ENCODE data around the gene SGMS1. TPM values are rescaled to one million over a fixed set of nuclear protein-coding genes. Genes with fewer than 3 reads are reported as not detected.

Gene SGMS1
- total RNA-seq, 1 donor from 2014 or later, result 24.1 TPM

DNA sequence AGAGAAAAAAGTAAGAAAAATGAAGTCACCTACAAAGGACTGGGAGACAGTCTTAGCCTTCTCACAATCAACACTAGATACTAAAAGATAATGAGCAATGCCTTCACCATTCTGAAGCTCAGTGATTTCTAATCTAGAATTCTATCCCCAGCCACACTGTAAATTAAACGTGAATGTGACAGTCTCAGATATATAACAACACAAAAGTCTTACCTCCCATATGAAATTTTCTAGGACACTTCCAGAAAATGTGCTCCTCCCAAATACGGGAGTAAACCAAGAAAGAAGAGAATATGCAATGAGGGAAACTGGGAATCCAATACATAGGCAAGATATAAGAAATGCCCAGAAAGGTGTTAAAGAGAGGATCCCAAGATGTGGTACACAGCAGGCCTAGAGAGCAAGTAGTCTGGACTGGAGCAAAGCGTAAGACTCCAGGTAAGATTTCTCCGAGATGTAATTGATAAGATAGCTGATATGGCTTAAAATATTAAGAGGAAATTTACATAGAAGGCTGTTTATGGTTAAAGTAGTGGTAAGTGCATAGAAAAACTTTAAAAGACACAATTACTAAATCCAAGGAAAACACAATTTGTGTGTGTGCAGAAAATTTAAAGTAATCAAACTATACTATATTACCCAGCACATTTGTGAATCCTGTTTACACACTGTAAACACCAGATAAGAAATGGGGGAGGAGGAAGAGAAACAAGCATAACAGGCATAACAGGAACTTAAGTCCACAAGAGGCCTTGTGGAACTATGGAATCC lies 44.1 kb downstream of the SGMS1 start:
- H3K4me1 Mint-ChIP-seq (ENCODE audit: low read depth, unreplicated experiment), result peaks cover 5% of the 10 kb centered on the region
- no peaks in the 10 kb centered on the region for H3K36me3 Mint-ChIP-seq (ENCODE audit: unreplicated experiment)
- no peaks in the 10 kb centered on the region for H3K9me3 Mint-ChIP-seq (ENCODE audit: unreplicated experiment)
- H3K27ac Mint-ChIP-seq (ENCODE audit: unreplicated experiment), result no peak overlapping the region
- H3K27me3 Mint-ChIP-seq (ENCODE audit: unreplicated experiment), result peaks cover 2% of the 10 kb centered on the region
- no peak for DNase-seq
- no peak overlapping the region for H3K4me3 Mint-ChIP-seq (ENCODE audit: unreplicated experiment)
- TF ChIP-seq, protein P1, sequence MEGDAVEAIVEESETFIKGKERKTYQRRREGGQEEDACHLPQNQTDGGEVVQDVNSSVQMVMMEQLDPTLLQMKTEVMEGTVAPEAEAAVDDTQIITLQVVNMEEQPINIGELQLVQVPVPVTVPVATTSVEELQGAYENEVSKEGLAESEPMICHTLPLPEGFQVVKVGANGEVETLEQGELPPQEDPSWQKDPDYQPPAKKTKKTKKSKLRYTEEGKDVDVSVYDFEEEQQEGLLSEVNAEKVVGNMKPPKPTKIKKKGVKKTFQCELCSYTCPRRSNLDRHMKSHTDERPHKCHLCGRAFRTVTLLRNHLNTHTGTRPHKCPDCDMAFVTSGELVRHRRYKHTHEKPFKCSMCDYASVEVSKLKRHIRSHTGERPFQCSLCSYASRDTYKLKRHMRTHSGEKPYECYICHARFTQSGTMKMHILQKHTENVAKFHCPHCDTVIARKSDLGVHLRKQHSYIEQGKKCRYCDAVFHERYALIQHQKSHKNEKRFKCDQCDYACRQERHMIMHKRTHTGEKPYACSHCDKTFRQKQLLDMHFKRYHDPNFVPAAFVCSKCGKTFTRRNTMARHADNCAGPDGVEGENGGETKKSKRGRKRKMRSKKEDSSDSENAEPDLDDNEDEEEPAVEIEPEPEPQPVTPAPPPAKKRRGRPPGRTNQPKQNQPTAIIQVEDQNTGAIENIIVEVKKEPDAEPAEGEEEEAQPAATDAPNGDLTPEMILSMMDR (IDR thresholded peaks at IDR 0.05; ENCODE audit: partially characterized antibody, unreplicated experiment), result no peak

DNA sequence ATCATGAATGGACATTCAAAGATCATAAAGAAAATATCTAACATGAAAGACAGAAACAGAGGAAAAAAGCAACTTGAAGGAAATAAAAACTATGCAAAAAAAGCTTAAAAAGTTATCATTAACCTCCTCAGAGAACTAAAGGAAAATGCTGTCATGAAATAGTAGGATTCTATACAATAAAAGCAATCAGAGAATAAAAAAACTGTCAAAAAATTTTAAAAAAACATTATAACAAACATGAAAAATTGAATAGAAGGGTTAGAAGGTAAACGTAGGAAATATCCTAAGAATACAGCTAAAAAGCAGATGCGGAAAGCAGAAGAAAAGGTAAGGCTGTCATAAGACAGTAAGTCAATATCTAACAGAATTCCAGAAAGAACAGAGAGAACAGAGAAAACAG lies 44.8 kb downstream of the SGMS1 start:
- TF ChIP-seq, protein P1 (IDR thresholded peaks at IDR 0.05; ENCODE audit: partially characterized antibody, unreplicated experiment), result no peak

DNA sequence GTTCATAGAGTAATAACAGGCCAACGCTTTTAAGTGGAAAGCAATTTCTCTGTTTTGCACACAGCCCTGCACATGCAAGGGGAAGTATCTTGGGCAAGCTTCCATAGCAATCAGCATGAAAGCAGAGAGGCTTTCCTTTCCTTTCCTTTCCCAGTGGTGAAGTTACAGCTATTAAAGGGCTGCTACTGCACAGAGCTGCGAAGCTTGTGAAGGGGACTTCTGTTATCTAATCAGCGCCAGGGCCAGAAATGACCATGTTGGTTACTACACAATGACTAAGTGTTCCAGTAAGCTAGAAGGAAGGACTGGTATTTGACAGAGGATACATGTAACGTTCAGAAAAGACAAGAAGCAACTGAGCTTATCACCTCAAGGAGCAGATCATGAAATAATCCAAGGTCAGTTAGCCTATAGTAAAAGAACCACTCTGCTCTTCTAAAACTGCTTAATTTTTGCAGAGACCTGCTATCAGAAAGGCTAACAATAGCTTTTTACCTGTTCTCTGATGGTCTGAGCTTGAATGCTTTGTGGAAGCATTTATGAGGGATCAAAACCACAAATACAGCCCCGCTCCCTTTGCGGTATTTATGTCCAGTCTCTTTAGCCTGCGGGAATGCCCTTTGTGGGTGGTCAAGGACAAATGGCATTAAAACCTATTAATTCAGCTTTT lies 45.9 kb downstream of the SGMS1 start:
- DNase-seq, result no peak
- Mint-ChIP-seq H3K4me1 (ENCODE audit: low read depth, unreplicated experiment) (peaks cover 5% of the 10 kb centered on the region), H3K36me3 (ENCODE audit: unreplicated experiment) (no peaks in the 10 kb centered on the region), H3K27me3 (ENCODE audit: unreplicated experiment) (peaks cover 2% of the 10 kb centered on the region), H3K27ac (ENCODE audit: unreplicated experiment) (no peak overlapping the region), H3K9me3 (ENCODE audit: unreplicated experiment) (no peaks in the 10 kb centered on the region), H3K4me3 (ENCODE audit: unreplicated experiment) (no peak overlapping the region)
- TF ChIP-seq, protein P1 (IDR thresholded peaks at IDR 0.05; ENCODE audit: partially characterized antibody, unreplicated experiment), result no peak

More for the DNA sequence above, 44.8 kb downstream of the SGMS1 start:
- no peak overlapping the region for H3K27ac Mint-ChIP-seq (ENCODE audit: unreplicated experiment)
- peaks cover 5% of the 10 kb centered on the region for H3K4me1 Mint-ChIP-seq (ENCODE audit: low read depth, unreplicated experiment)
- H3K4me3 Mint-ChIP-seq (ENCODE audit: unreplicated experiment), result no peak overlapping the region
- H3K36me3 Mint-ChIP-seq (ENCODE audit: unreplicated experiment), result no peaks in the 10 kb centered on the region
- no peaks in the 10 kb centered on the region for H3K9me3 Mint-ChIP-seq (ENCODE audit: unreplicated experiment)
- peaks cover 2% of the 10 kb centered on the region for H3K27me3 Mint-ChIP-seq (ENCODE audit: unreplicated experiment)
- DNase-seq, result no peak

DNA sequence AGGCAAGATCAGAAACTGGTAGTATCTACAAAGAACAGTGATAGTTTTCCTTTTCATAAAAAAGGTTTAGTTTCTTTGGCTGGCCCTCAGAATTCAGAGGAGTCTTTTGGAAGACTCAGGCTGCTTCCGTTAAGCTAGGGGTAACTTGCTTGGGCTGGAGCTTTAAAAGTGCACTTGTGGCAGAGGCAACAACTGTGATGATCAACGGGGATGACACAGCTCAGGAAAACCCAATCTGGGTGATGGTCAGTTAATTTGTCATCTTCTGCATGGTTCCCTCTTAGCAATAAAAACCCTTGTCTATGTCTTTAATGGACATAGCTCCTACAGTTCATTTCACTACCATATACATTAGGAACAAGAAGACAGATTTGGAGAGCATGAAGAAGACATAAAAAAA lies 46.7 kb downstream of the SGMS1 start:
- no peak for DNase-seq
- H3K36me3 Mint-ChIP-seq (ENCODE audit: unreplicated experiment), result no peaks in the 10 kb centered on the region
- H3K4me3 Mint-ChIP-seq (ENCODE audit: unreplicated experiment), result no peak overlapping the region
- TF ChIP-seq, protein P1 (IDR thresholded peaks at IDR 0.05; ENCODE audit: partially characterized antibody, unreplicated experiment), result no peak
- H3K27me3 Mint-ChIP-seq (ENCODE audit: unreplicated experiment), result peaks cover 2% of the 10 kb centered on the region
- H3K9me3 Mint-ChIP-seq (ENCODE audit: unreplicated experiment), result no peaks in the 10 kb centered on the region
- H3K4me1 Mint-ChIP-seq (ENCODE audit: low read depth, unreplicated experiment), result peaks cover 5% of the 10 kb centered on the region
- H3K27ac Mint-ChIP-seq (ENCODE audit: unreplicated experiment), result no peak overlapping the region

DNA sequence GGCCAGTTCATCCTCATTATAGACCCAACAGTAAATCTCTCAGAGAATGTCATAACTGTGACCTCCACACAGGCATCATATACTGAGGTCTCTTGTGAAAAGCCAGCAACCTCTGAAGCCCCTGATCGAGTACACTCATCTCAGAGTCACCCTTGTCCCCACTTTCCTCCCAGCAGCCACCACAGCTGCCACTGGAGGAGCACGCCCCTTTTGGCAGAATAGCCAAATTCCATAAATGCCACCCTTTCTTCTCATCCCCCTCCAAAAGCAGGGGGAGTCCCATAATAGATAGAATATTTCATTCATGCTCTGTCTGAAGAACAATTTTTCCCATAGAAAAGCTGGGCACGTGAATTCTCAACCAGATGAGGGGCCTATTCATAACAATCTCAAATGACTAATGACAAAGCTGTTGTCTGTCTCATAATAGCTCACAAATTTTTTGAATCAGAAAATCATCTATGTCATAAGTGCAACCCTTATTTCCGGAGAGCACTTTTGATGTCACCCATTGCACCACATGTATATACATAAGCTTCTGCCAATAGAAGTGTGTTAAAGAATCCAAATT lies 47.4 kb downstream of the SGMS1 start:
- Mint-ChIP-seq H3K9me3 (ENCODE audit: unreplicated experiment) (no peaks in the 10 kb centered on the region), H3K4me3 (ENCODE audit: unreplicated experiment) (no peak overlapping the region), H3K36me3 (ENCODE audit: unreplicated experiment) (no peaks in the 10 kb centered on the region), H3K4me1 (ENCODE audit: low read depth, unreplicated experiment) (peaks cover 5% of the 10 kb centered on the region), H3K27ac (ENCODE audit: unreplicated experiment) (no peak overlapping the region), H3K27me3 (ENCODE audit: unreplicated experiment) (peaks cover 2% of the 10 kb centered on the region)
- TF ChIP-seq, protein P1 (IDR thresholded peaks at IDR 0.05; ENCODE audit: partially characterized antibody, unreplicated experiment), result no peak
- DNase-seq, result no peak

Measured in glutamatergic neuron (in vitro differentiated cells).